GM13976 (cell line): Measurements from ENCODE around the gene RBFOX2.
"Not testable (repeated sequence)": the region's sequence is repeated elsewhere in the genome, so short reads cannot be mapped to it uniquely, and the experiment has no call there.

Experiments used
- DNase-seq: peaks from one replicate; pipeline ENCODE4 v3.0.0; 2012; ENCODE audit warnings: low spot score
- CTCF ChIP-seq: IDR thresholded peaks from 2 replicates; pipeline ENCODE4 v1.5.1; 2012; ENCODE audit warnings: borderline replicate concordance, mild to moderate bottlenecking; ENCODE audit not compliant: insufficient read depth; ENCODE audit errors: extremely low read depth, missing control alignments, control extremely low read depth
- in situ Hi-C: fragments of 300-500 bp; cut with MboI; formaldehyde crosslinking; loops from one replicate; pipeline ENCODE4 v1.12.0; 2022; ENCODE audit warnings: low sequenced_read_pairs, mixed read lengths, inconsistent platforms; ENCODE audit not compliant: unreplicated experiment

RBFOX2 gene

GRCh38 chr22:36055376-36056295 is 27.0 kb upstream of the RBFOX2 start:
- no peak for DNase-seq
- TF ChIP-seq CTCF: no peak
- in situ Hi-C loops: no loop called here

GRCh38 chr22:36054446-36054845 is 25.8 kb upstream of the RBFOX2 start:
- DNase-seq, in situ Hi-C loops: not testable (repeated sequence)

- in situ Hi-C loops: no loop called here
- TF ChIP-seq CTCF: no peak
- no peak for DNase-seq
These were observed 24.9 kb upstream of the RBFOX2 start for GRCh38 chr22:36053242-36054147.

GRCh38 chr22:36052505-36052941 is 23.9 kb upstream of the RBFOX2 start:
- in situ Hi-C loops: no loop called here
- no peak for DNase-seq
- no peak for TF ChIP-seq CTCF

GRCh38 chr22:36049678-36049997 is 21.0 kb upstream of the RBFOX2 start:
- DNase-seq: no peak
- in situ Hi-C loops: no loop called here
- TF ChIP-seq CTCF: no peak

GRCh38 chr22:36048911-36049677 is 20.5 kb upstream of the RBFOX2 start:
- TF ChIP-seq CTCF: no peak
- DNase-seq: no peak
- in situ Hi-C loops: no loop called here

- DNase-seq, in situ Hi-C loops: not testable (repeated sequence)
These were observed 15.9 kb upstream of the RBFOX2 start for GRCh38 chr22:36044517-36044916.
